Stimulated activated CD8-positive, alpha-beta memory T cell treated with anti-CD3 and anti-CD28 coated beads, Interleukin-7, amount 100 ng/mL, for 1 hour (primary cell): ENCODE results near the gene CD247.

Experiments
- DNase-seq, 2 donors: peaks; one replicate each; pipeline ENCODE4 v3.0.0-alpha.2; 2020; ENCODE audit warnings: low read depth in 2 of 2

Gene CD247

DNA sequence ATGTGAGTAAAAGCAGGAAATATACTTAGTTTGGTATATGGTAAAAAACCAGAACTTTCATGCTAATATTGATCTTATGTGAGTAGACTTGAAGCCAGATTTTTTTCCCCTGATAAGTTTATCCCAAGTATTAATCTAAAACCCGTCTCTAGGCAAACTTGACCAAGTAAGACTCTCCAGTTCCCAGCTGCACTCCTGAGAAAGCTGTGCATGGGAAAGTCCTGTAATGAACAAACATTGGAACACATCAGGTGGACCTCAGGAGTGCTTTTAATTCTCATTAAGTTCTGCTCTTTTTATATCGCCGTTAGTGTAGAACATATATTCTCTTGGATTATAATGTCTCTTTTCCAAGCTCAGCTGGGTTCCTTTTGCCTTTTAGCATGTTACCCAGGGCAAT, 105.0 kb downstream of the CD247 start:
- DNase-seq: no peak

DNA sequence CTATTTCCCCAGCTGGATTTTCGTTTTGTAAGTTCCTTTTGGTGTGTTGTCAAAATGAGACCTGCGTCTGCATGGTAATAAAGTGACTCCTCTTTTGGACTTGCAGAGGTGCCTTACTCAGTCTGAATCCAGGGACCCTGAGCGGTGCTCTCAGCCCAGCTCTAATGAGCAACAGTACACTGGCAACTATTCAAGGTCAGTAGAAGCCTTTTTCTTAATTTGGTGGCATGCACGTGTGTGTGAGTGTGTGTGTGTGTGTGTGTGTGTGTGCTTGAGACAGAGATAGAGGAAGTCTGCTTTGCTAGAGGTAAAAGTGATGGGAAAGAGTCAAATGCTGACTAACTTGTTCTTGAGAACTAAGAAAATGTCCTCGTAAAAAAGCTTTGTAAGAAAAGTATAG, 105.4 kb downstream of the CD247 start:
- DNase-seq: no peak

- DNase-seq: no peak
These were observed 106.3 kb downstream of the CD247 start for GRCh38 chr1:167412072-167412471.

DNA sequence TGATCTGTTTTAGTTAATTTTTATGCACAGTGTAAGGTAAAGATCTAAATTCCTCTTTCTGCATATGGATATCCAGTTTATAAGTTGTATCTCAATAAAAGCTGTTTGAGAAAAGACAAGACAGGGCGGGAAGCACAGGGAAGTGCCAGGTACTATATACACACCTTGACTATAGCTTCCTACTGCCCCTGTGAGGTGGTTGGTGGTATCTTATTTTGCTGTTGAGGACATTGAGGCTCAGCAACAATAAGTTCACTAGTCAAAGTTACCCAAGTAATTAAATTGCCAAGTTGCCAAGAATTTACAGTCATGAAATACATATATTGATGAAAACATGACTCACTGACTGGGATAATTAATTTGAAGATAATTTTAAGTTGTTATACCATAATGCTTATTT, 109.1 kb downstream of the CD247 start:
- no peak for DNase-seq

GRCh38 chr1:167408355-167408754, 110.0 kb downstream of the CD247 start:
- DNase-seq: no peak

DNA sequence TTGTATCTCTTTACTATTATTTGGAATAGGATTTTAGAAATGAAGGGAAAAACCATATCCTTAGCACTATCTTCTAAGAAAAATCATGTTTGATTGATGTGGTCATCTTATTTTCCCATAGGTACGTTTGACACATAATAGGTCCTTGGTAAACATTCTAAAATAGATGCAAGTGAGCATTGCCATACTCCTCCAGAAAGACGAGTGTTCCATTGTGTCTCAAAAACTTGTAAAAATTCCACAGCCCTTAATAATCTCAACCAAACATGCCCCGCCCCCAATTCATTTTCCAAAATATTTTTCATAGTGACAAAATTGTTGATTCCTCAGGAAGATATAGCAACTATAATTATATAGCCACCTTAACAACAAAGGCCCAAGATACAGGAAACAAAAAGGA, 113.4 kb downstream of the CD247 start:
- DNase-seq: no peak

DNA sequence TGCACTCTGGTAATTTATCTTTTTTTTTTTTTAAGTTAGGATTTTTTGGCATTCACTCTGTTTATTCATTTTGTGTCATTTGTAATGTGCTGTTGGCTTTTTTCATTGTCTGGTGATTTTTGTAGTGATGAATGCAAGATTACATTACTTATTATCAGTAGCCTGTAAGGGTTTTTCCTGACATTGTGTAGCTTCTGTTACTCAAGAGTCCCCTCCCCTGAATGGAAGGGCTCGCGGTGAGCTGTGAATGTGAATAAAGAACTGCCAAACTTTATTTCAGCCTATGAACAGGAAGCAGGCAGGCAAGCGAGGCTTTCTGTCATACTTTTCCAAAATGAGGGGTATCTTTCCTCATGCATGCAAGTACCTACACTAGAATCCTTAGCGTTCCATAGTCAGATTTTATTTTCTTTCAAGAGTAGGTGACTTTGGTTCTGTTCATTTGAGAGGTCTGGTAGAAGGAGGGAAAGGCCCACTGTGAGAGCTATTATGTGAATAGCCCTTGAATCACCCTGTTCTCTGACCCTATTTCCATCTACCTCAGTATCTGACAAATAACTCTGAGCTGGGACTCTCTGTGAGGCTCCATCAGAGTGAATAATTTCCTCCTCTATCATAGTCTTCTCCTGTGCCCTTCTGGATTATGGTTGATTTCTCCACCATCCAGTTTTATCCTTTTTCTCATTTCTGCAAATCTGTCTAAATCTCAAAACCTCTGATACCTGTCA, 114.0 kb downstream of the CD247 start:
- no peak for DNase-seq

- DNase-seq: peak; percentile 7 to 29
These were observed 117.0 kb downstream of the CD247 start for GRCh38 chr1:167401260-167401873.

DNA sequence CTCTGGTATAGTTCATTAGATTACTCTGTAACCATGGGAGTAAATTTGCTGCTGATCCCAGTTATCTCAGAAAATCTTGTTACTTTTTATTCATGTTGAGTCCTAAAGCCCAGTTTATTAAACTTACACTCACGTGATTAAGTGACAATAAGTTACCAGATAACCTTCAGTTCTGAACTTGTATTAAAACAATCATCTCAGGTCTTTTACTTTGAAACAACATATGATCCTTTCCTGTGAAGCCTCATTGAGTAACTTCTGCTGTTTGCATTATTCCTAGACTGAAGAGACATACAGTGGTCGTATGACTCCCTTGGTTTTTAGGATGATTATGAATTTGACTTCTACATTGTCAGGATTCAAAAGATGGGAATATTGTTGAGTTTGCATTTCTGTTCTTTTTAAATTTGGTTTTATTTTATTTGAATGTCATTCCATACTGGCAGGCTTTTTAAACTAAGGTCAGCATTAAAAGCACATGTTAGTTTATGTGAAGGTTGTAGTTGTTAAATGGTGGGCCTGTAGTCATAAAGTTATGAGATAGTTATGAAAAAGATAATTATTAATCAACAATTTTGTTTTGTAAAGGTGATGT, 117.9 kb downstream of the CD247 start:
- DNase-seq: no peak

GRCh38 chr1:167392200-167392696, 126.1 kb downstream of the CD247 start:
- no peak for DNase-seq

DNA sequence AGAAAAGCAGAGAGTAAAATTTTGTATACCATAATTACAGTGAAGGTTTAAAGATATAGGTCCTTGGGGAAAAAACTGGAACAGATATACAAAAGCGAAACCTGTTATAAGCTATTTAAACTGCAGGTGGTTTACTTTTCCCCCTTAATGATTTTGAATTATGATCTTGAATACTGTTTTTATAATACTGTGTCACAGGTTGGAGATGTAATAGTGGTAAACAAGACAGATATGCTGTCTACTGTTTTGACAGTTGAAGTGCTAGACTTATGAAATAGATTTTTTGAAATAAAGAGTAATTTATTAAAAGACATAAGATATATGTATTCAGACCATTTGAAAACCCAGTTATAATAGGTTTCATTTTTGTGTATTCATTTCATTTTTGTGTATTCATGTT, 129.4 kb downstream of the CD247 start:
- no peak for DNase-seq

DNA sequence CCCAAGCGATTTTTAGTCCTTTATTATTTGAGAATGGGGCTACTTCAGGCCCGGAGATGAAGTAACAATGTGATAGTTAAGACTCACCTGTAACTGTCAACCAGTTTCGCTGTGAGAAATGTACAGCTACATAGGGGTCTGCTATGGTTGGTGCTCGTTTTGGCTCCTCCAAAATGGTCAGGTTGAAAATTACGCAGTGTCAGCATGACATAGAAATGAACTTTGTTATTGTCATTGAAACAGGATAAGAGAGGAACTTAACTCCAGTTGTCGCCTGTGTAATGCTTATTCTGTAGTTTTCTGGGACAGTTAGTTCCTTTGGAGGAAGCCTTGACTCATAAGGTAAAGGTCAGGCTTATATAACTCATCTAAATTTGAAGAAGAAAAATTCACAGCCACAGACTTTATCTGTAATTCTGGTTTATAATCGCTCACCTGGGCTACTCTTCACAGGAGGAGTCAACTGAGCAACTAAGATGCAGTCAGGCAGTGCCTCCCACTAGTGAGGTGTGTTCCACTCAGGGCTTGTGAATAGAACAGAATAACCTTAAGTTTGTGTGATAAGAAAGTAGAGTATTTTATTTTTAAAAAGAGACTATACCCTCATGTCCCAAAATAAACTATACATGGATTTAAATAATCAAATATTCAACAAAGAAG, 130.9 kb downstream of the CD247 start:
- DNase-seq: no peak
